Adipocyte (in vitro differentiated cells): ENCODE measurements around the gene GPC3.

ENCODE experiments used
- DNase-seq: peaks from one replicate; pipeline ENCODE4 v3.0.0-alpha.2; 2015; ENCODE audit warnings: low read depth
- H3K27me3 ChIP-seq: replicated peaks from 2 replicates; pipeline ENCODE4 v1.7.0; 2013; ENCODE audit warnings: mild to moderate bottlenecking, low read length, moderate library complexity; ENCODE audit not compliant: control insufficient read depth, insufficient read depth
- H3K36me3 ChIP-seq: 2 replicates; pipeline ENCODE4 v1.7.0; 2013; ENCODE audit warnings: low read length, mild to moderate bottlenecking, moderate library complexity; ENCODE audit not compliant: control insufficient read depth, insufficient read depth, severe bottlenecking
- H3K4me1 ChIP-seq: 2 replicates; pipeline ENCODE4 v1.7.0; 2013; ENCODE audit warnings: mild to moderate bottlenecking, low read length, moderate library complexity; ENCODE audit not compliant: control insufficient read depth, insufficient read depth
- H3K4me3 ChIP-seq: 2 replicates; pipeline ENCODE4 v1.7.0; 2013; ENCODE audit warnings: mild to moderate bottlenecking, low read length, moderate library complexity
- H3K9ac ChIP-seq: 2 replicates; pipeline ENCODE4 v1.7.0; 2013; ENCODE audit warnings: mild to moderate bottlenecking, low read length, moderate library complexity
- H3K9me3 ChIP-seq: 2 replicates; pipeline ENCODE4 v1.7.0; 2013; ENCODE audit warnings: mild to moderate bottlenecking, low read length, moderate library complexity; ENCODE audit not compliant: control insufficient read depth

The GPC3 gene

DNA sequence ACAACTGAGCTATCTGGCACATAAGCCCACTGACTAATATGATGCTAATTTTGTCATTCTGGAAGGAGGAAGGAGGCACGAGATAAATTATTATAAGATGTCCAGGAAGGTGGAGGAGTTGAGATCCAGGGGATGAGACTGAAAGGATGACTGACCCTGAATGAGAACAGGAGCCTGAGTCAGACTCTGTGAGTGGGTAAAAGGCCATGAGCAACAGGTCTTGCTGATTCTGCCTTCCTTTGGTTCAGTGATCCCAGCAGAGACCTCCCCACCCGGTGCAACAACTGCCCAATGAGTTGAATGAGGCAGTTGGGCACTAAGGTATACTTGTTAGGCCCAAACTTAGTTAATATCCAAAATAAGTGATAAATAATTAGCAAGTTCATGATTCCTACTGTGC is 332.0 kb downstream of the GPC3 start:
- no peaks in the 10 kb centered on the region for H3K9me3 ChIP-seq
- no peak overlapping the region for H3K9ac ChIP-seq
- H3K36me3 ChIP-seq: no peaks in the 10 kb centered on the region
- peaks cover 15% of the 10 kb centered on the region for H3K4me1 ChIP-seq
- H3K27me3 ChIP-seq: no peaks in the 10 kb centered on the region
- H3K4me3 ChIP-seq: no peak overlapping the region
- no peak for DNase-seq

DNA sequence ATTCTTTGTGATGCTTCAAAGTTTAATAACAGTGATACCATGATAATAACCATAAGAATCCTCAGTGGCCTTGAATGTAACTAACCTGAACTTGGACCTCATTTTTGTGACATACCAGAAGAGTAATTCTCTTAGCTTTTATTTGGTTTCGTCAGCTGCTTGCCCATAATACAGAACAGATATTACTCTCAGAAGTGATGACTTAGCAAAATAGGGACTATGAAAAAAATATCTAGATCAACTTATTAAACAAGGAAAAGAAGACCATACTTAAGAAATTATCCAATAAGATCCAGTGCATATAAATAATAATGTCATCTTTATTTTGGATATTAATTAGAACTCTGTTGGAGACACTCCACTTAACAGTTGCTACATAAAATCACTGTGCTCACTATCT is 333.2 kb downstream of the GPC3 start:
- Histone ChIP-seq H3K9me3 (no peaks in the 10 kb centered on the region), H3K4me3 (no peak overlapping the region), H3K27me3 (no peaks in the 10 kb centered on the region), H3K9ac (no peak overlapping the region), H3K4me1 (peaks cover 17% of the 10 kb centered on the region), H3K36me3 (no peaks in the 10 kb centered on the region)
- DNase-seq: no peak

DNA sequence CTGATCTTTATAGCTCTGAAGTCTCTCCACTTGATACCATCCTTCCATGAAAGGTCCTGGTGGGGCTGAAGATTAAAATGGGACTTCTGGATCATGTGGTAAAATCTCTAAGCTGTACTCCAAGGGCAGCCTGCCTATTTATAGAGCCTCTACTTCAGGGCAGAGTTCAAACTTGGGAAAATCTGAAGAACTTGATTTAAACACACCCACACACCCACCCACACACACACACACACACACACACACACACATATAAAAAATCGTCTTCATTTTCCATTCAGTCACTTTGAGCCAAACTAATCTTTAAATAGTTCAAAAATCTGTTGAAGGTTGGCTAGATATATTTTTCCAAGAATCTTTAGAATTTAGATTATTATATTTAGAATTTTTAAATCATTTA is 335.2 kb downstream of the GPC3 start:
- H3K36me3 ChIP-seq: no peaks in the 10 kb centered on the region
- H3K27me3 ChIP-seq: no peaks in the 10 kb centered on the region
- no peak overlapping the region for H3K9ac ChIP-seq
- DNase-seq: no peak
- no peaks in the 10 kb centered on the region for H3K9me3 ChIP-seq
- H3K4me1 ChIP-seq: peaks cover 21% of the 10 kb centered on the region
- no peak overlapping the region for H3K4me3 ChIP-seq

DNA sequence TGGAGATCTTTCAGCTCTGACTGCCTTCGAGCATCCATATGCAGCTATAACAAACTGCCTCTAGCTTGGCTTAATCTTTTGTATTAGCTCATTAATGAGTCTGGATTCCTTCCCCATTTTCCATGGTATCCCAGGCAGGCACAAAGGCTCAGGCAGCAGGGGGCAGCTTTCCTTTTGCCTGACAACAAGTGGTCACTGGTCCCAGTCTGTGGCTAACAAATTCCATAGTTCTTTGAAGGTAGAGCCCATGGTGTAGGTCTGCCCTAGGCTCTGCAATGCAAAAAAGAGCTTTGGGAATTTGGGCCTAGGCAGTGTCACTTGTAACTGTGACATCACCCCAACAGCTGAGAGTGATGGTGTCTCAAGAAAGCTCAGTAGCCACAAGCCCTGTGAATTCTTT is 335.7 kb downstream of the GPC3 start:
- Histone ChIP-seq H3K9ac (no peak overlapping the region), H3K4me3 (no peak overlapping the region), H3K27me3 (no peaks in the 10 kb centered on the region), H3K36me3 (no peaks in the 10 kb centered on the region), H3K9me3 (no peaks in the 10 kb centered on the region), H3K4me1 (peaks cover 21% of the 10 kb centered on the region)
- no peak for DNase-seq

DNA sequence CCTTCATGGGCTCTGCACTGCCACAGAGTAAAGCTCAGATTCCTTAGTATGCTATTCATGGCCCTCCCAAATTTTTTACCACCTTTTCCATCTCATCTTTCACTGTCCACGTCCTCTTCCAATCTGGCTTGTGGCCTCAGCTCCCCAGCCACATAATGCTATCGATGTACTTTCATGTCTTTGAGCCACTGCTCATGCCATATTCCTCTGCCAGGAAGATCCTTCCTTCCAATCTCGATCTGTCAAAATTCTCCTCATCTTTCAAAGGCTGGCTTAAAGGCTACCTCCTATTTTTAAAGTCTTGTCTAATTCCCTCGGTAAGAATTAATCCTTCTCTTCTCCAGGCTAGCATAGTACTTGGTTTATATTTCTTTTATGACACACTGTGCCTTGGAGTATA is 336.8 kb downstream of the GPC3 start:
- no peak overlapping the region for H3K4me3 ChIP-seq
- H3K4me1 ChIP-seq: peaks cover 21% of the 10 kb centered on the region
- H3K27me3 ChIP-seq: no peaks in the 10 kb centered on the region
- no peak overlapping the region for H3K9ac ChIP-seq
- no peaks in the 10 kb centered on the region for H3K36me3 ChIP-seq
- no peaks in the 10 kb centered on the region for H3K9me3 ChIP-seq
- no peak for DNase-seq

DNA sequence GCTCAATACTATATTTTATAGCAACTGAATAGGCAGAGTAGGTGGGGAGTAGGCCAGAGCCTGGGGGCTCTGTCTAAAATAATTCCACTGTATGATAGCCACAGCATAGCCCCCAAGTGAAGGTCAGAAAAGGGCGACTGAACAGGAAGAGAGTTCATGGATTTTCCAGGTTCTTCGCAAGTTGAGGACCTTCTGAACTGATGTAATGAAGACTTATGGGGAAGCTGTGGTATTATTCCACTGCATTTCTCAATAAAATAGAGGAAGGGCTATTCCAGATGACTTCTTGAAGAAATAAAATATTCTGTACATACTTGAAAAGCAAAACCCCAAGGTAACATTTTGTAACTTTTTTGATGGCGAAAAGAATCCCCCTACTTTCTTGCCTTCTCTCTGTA is 338.7 kb downstream of the GPC3 start:
- DNase-seq: no peak
- H3K4me1 ChIP-seq: peaks cover 21% of the 10 kb centered on the region
- H3K4me3 ChIP-seq: no peak overlapping the region
- no peaks in the 10 kb centered on the region for H3K9me3 ChIP-seq
- no peaks in the 10 kb centered on the region for H3K27me3 ChIP-seq
- no peaks in the 10 kb centered on the region for H3K36me3 ChIP-seq
- peak overlapping the region; percentile 7 for H3K9ac ChIP-seq

DNA sequence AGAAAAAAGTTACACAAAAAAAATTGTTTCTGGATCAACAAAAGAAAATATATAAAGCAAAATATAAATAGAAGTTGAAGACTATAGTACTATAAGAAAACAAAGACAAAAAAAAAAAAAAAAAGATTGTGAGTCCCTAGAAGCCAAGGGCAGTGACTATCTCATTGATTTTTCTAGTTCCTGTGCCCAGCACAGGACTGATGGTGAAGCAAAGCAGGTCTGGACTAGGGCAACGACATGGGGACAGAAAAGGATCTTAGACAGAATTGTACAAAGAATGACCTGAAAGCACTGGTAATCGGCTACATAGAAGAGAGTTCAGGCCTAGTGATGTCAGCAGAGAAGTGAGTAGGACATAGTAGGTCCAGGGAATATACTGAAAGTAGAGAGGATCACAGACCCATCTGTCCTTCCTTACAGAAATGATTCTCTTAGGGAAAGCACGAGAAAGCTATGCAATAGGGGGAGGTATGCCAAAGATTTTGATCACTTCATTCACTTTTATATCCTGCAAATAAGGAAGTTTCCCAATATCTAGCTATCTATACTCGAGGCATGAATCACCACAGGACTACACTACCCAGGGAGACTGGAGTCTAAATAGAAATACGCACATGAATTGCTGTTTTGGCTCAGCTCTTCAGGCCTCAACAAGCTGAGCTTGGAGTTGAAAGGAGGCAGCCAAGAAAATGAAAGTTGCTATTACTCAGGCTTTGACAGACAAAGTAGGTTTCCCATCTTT is 339.2 kb downstream of the GPC3 start:
- peak; percentile 52 for DNase-seq

DNA sequence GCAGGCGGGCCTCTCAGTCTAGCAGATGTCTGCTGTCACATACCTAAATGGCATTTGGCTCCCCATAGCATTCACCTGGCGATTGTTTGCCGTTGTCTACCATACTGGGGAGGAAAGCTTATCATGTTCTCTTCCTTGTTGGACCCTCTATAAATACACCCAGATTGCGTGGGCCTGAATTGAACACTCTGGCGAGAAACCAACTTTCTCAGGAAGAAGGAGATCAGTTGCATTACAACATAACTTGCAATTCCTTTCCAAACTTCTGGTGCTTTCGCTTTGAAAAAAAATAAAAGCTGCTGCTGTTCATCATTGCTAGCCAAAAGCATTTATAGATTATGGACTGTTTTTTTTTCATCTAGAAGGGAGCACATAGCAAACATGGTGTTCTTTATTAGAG is 340.1 kb downstream of the GPC3 start:
- Histone ChIP-seq H3K4me3 (peak overlapping the region; percentile 19), H3K9ac (peak overlapping the region; percentile 24), H3K9me3 (no peaks in the 10 kb centered on the region), H3K27me3 (no peaks in the 10 kb centered on the region), H3K36me3 (no peaks in the 10 kb centered on the region), H3K4me1 (peaks cover 21% of the 10 kb centered on the region)
- DNase-seq: peak; percentile 52

More for the DNA sequence above, 339.2 kb downstream of the GPC3 start:
- peak overlapping the region; percentile 24 for H3K9ac ChIP-seq
- no peaks in the 10 kb centered on the region for H3K36me3 ChIP-seq
- no peak overlapping the region for H3K4me3 ChIP-seq
- H3K4me1 ChIP-seq: peaks cover 21% of the 10 kb centered on the region
- H3K9me3 ChIP-seq: no peaks in the 10 kb centered on the region
- H3K27me3 ChIP-seq: no peaks in the 10 kb centered on the region

DNA sequence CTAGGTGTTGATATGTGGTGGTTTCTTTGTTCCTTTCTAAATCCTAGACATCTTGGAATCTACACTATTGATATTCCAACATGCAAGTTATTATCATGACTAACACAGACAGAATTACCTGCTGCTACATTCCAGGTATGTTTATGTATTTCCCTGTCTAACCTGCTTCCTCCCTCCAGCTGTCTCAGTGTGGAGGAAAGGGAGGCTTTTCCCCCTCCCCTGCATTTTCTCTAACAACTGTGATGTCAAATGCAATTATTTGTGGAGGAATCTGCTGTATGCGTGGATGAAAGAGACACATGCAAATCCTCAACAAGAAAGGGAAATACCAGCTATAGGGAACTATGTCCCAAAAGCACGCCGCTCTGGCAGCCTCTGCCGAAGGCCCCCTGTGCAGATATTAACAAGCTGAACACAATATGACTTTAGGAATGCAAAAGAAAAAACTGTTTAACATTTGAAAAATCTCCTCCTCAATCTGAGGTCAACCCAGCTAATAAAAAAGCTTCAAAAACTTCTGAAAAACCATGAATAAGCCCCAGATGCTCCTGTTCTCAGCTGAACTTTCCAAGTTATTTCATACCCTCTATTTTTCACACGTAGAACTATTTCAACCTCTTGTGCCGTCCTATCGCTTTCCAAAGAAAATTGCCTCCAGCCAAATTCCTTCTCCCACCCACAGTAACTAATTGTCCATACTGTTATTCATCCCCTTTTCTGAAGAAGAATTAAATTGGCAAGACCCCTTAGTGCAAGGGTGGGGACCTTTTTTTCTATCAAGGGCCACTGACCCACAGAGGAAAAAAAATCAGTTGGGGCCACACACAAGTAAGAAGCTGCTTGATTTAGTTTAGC is 345.0 kb downstream of the GPC3 start:
- H3K27me3 ChIP-seq: no peaks in the 10 kb centered on the region
- H3K4me1 ChIP-seq: peaks cover 5% of the 10 kb centered on the region
- H3K9ac ChIP-seq: no peak overlapping the region
- DNase-seq: peak; percentile 48
- H3K36me3 ChIP-seq: no peaks in the 10 kb centered on the region
- no peaks in the 10 kb centered on the region for H3K9me3 ChIP-seq
- no peak overlapping the region for H3K4me3 ChIP-seq

DNA sequence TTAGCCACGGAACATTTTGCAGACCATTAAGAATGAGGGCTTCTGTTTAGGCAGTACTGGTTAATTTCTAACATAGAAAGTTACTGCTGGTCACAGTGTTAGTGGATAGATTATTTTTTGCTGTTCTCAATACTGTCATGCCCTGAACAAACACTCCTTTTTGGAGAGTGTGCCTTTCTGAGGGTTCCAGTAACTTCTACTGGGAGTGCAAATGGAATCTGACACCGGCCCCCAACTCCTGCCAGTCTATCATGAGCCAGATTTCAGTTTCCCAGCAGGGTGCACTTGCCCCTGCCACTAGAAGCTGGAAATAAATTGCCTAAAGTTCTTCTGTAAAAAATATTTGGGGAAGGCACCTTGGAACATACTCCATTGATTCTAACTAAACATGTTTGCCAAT is 345.7 kb downstream of the GPC3 start:
- Histone ChIP-seq H3K27me3 (no peaks in the 10 kb centered on the region), H3K36me3 (no peaks in the 10 kb centered on the region), H3K4me1 (no peaks in the 10 kb centered on the region), H3K9me3 (no peaks in the 10 kb centered on the region), H3K4me3 (no peak overlapping the region), H3K9ac (no peak overlapping the region)
- no peak for DNase-seq

DNA sequence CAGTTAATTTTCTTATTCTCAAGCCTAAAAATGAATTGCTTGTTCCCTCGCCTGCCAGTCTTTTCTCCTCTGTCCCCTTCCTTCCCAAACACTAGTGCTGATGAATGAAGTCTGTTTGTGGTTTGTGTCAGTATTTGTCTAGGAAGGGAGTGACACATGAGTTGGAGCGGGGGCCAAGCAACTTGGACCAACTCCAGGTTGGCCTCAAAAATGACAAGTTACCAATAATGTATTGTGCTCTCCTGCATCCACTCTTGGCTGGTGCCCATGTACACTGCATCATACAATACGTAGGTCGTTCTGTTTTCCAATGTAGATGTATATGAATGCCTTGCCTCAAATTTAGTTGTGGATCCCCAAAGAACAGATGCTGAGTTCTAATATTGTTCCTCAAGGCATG is 347.1 kb downstream of the GPC3 start:
- no peak overlapping the region for H3K4me3 ChIP-seq
- no peak for DNase-seq
- no peaks in the 10 kb centered on the region for H3K36me3 ChIP-seq
- no peaks in the 10 kb centered on the region for H3K4me1 ChIP-seq
- no peak overlapping the region for H3K9ac ChIP-seq
- H3K9me3 ChIP-seq: no peaks in the 10 kb centered on the region
- no peaks in the 10 kb centered on the region for H3K27me3 ChIP-seq
